GM12878 (cell line): ENCODE results near the gene SPTAN1. TPM values are rescaled to one million over a fixed set of nuclear protein-coding genes. Genes with fewer than 3 reads are reported as not detected.

Experiments used
- ETV6 ChIP-seq, 2 experiments: fragments of 450-650 bp in 1 of 2; IDR thresholded peaks in 1 of 2; conservative IDR thresholded peaks in 1 of 2; 2 replicates each; pipeline ENCODE4 v1.6.1; 2014; ENCODE audit warnings: antibody characterized with exemption in 1 of 2, borderline replicate concordance in 1 of 2, low read depth in 1 of 2, mild to moderate bottlenecking in 1 of 2, moderate library complexity in 1 of 2
- NKRF ChIP-seq: fragments of 450-650 bp; conservative IDR thresholded peaks from 2 replicates; pipeline ENCODE4 v1.6.1; 2017; ENCODE audit warnings: mild to moderate bottlenecking, moderate library complexity
- YBX1 ChIP-seq: fragments of 450-650 bp; IDR thresholded peaks from 2 replicates; pipeline ENCODE4 v1.6.1; 2016; ENCODE audit warnings: antibody characterized with exemption
- ZNF687 ChIP-seq: fragments of 450-650 bp; IDR thresholded peaks from 2 replicates; pipeline ENCODE4 v1.6.1; 2017; ENCODE audit warnings: mild to moderate bottlenecking, moderate library complexity
- polyA plus RNA-seq, 11 experiments: library from polyadenylated mRNA; depleted of rRNA in 4 of 11; unstranded in 6 of 11; stranded (reverse) in 5 of 11; fragments of >200 nt; fragmentation: Nextera tagmentation in 4 of 11; fragmentation: Illumina TruSeq in 1 of 11; extraction: Ambion mirVana in 4 of 11; extraction: Trizol in 1 of 11; gene quantifications; 1 replicate in 1 of 11; 2 replicates in 10 of 11; pipeline versions ENCODE4 v1.2.1 to v1.2.3, GENCODE V29; 2011 to 2016; ENCODE audit warnings: inconsistent platforms in 2 of 11, missing spikeins in 2 of 11, low read depth in 1 of 11
- total RNA-seq, 4 experiments: library from RNA; depleted of rRNA in 3 of 4; stranded (reverse); fragments of >200 nt in 3 of 4; fragmentation: Illumina TruSeq in 1 of 4; extraction: Trizol in 1 of 4; gene quantifications; 2 replicates each; pipeline versions ENCODE4 v1.2.1 to v1.2.3, GENCODE V29; 2013 to 2021

Gene SPTAN1
- total and polyA plus RNA-seq, 10 of the 15 experiments (the other 5 are each of a cell fraction or from before 2014, with no cell fraction given): 18.7 to 156 (median 73.6) TPM

GRCh38 chr9:128504485-128505413 is 47.6 kb upstream of the SPTAN1 start, which contains the start of gene GLE1 (continued):
- TF ChIP-seq ZNF687 (0 out of 2 replicates have a peak, but pooled peaks have one; percentile 79), ETV6 (conservative IDR thresholded peaks at IDR 0.05 in 1 of 2, IDR thresholded peaks at IDR 0.05 in 1 of 2; ENCODE audit: borderline replicate concordance in 1 of 2, low read depth in 1 of 2) (0 out of 4 replicates have a peak, but pooled peaks of 1 of the 2 experiments have one; percentile 13), NKRF (peak; percentile 95), YBX1 (no peak)
